Cardiac fibroblast (primary cell): ENCODE measurements around the gene GRB2.
A peak's percentile ranks its signal among the peaks of the same experiment; 100 is the strongest.
"Not testable (repeated sequence)": the region's sequence is repeated elsewhere in the genome, so short reads cannot be mapped to it uniquely, and the experiment has no call there.

Experiments
- DNase-seq, 2 donors: peaks; one replicate each; pipeline versions ENCODE4 v3.0.0 to v3.0.0-alpha.2; 2010; ENCODE audit warnings: low read depth in 2 of 2
- H3K4me3 ChIP-seq, 2 donors: replicated peaks in 1 of 2; 1 replicate in 1 of 2; 2 replicates in 1 of 2; pipeline ENCODE4 v1.5.1; 2011; ENCODE audit warnings: low read depth in 2 of 2, low read length in 2 of 2, mild to moderate bottlenecking in 2 of 2, moderate library complexity in 1 of 2
- CTCF ChIP-seq: IDR thresholded peaks from one replicate; pipeline ENCODE4 v1.5.1; 2011; ENCODE audit warnings: low read depth, mild to moderate bottlenecking, low read length, inconsistent platforms

GRB2 gene

GRCh38 chr17:75371981-75372380 lies 33.5 kb downstream of the GRB2 start:
- no peak overlapping the region for H3K4me3 ChIP-seq
- TF ChIP-seq CTCF: no peak
- no peak for DNase-seq

GRCh38 chr17:75371339-75371738 lies 34.1 kb downstream of the GRB2 start:
- TF ChIP-seq CTCF: no peak
- DNase-seq: no peak
- no peak overlapping the region for H3K4me3 ChIP-seq

GRCh38 chr17:75370286-75370915 lies 35.1 kb downstream of the GRB2 start:
- TF ChIP-seq CTCF: no peak
- peak in 1 of 2 donors; percentile 23 for DNase-seq

GRCh38 chr17:75367838-75368789 lies 37.4 kb downstream of the GRB2 start:
- DNase-seq: peak in 1 of 2 donors; percentile 21
- not testable (repeated sequence) for H3K4me3 ChIP-seq

More at GRCh38 chr17:75370286-75370915, 35.1 kb downstream of the GRB2 start:
- no peak overlapping the region for H3K4me3 ChIP-seq

- TF ChIP-seq CTCF: no peak
- H3K4me3 ChIP-seq: no peak overlapping the region
- peak in 1 of 2 donors; percentile 22 for DNase-seq
Observed at GRCh38 chr17:75367312-75367711, 38.2 kb downstream of the GRB2 start.

GRCh38 chr17:75366432-75366831 lies 39.0 kb downstream of the GRB2 start:
- no peak overlapping the region for H3K4me3 ChIP-seq
- DNase-seq: no peak
- no peak for TF ChIP-seq CTCF

GRCh38 chr17:75365931-75366275 lies 39.6 kb downstream of the GRB2 start:
- DNase-seq: no peak
- no peak for TF ChIP-seq CTCF
- H3K4me3 ChIP-seq: no peak overlapping the region
